HepG2 (cell line): Measurements from ENCODE around the gene SLC18A2. TPM values are rescaled to one million over a fixed set of nuclear protein-coding genes. Genes with fewer than 3 reads are reported as not detected.

Experiments
- ATAC-seq: fragments of 200-7000 bp; cut with Tn5 transposase; 3 replicates; pipeline ENCODE4 v1.9.1; 2020; ENCODE audit warnings: mild to moderate bottlenecking, moderate library complexity
- BruUV-seq: library from RNA; stranded (reverse); fragments of 400-500 nt; replicated peaks from 2 replicates; lab custom pipeline; 2021; lab: Mats Ljungman, UMichigan
- CTCF ChIA-PET: fragments of 300-600 bp; formaldehyde crosslinking; extraction: SDS; loops from one replicate; lab custom pipeline; 2021; ENCODE audit warnings: low total read pairs, inconsistent platforms, low intra/inter-chr PET ratio; lab: Yijun Ruan, JAX
- POLR2A ChIA-PET: fragments of 350-600 bp; sonication (Branson Sonifier 250); formaldehyde crosslinking; loops from one replicate; lab custom pipeline; 2020; ENCODE audit warnings: antibody characterized with exemption, inconsistent platforms; lab: Yijun Ruan, JAX
- DNase-seq: peaks from one replicate; pipeline ENCODE4 v3.0.0-alpha.2; 2015; ENCODE audit warnings: low spot score
- FAIRE-seq: peaks from 3 replicates; lab custom pipeline; 2011; peaks lifted over from hg19 to GRCh38; lab: Jason Lieb, UNC
- H2AFZ ChIP-seq: one replicate; pipeline ENCODE4 v1.6.1; 2011; ENCODE audit warnings: low read length, inconsistent platforms
- H3K27ac ChIP-seq: fragments of 300-600 bp; 3 replicates; pipeline ENCODE4 v1.8.0; 2011; ENCODE audit warnings: mixed run types, mild to moderate bottlenecking, mixed read lengths, low read length, inconsistent platforms; ENCODE audit not compliant: insufficient read depth; ENCODE audit errors: extremely low read length
- H3K27me3 ChIP-seq, 2 experiments: fragments of 200-600 bp in 1 of 2; 2 replicates in 1 of 2; 3 replicates in 1 of 2; pipeline versions ENCODE4 v1.6.0 to v1.8.0; 2011; ENCODE audit warnings: low read length in 2 of 2, mild to moderate bottlenecking in 2 of 2, moderate library complexity in 2 of 2, inconsistent platforms in 1 of 2; ENCODE audit not compliant: insufficient read depth in 2 of 2, control insufficient read depth in 1 of 2
- H3K36me3 ChIP-seq, 2 experiments: fragments of 200-600 bp in 1 of 2; replicated peaks in 1 of 2; 2 replicates in 1 of 2; 3 replicates in 1 of 2; pipeline versions ENCODE4 v1.5.1 to v1.8.0; 2011; ENCODE audit warnings: low read length in 2 of 2, inconsistent platforms in 1 of 2; ENCODE audit not compliant: insufficient read depth in 2 of 2, control insufficient read depth in 1 of 2
- H3K4me1 ChIP-seq: 2 replicates; pipeline ENCODE4 v1.5.1; 2012; ENCODE audit warnings: low read length, inconsistent platforms; ENCODE audit not compliant: insufficient read depth
- H3K4me2 ChIP-seq: 2 replicates; pipeline ENCODE4 v1.6.0; 2011; ENCODE audit warnings: low read depth, low read length, inconsistent platforms
- H3K4me3 ChIP-seq, 3 experiments: fragments of 200-600 bp in 1 of 3; sonication (generic), shearing (Covaris generic) in 1 of 3; replicated peaks in 1 of 3; 2 replicates each; pipeline ENCODE4 v1.5.1; 2011 to 2016; ENCODE audit warnings: low read length in 3 of 3, inconsistent platforms in 2 of 3, low read depth in 2 of 3, mild to moderate bottlenecking in 2 of 3, control low read depth in 1 of 3, mixed read lengths in 1 of 3; ENCODE audit not compliant: insufficient read depth in 1 of 3
- H3K79me2 ChIP-seq: one replicate; pipeline ENCODE4 v1.6.1; 2011; ENCODE audit warnings: low read length, inconsistent platforms; ENCODE audit not compliant: insufficient read depth
- H3K9ac ChIP-seq: 2 replicates; pipeline ENCODE4 v1.6.0; 2011; ENCODE audit warnings: mild to moderate bottlenecking, low read depth, low read length, inconsistent platforms; ENCODE audit not compliant: insufficient read depth
- H3K9me3 ChIP-seq: 2 replicates; pipeline ENCODE4 v1.5.1; 2012; ENCODE audit warnings: mild to moderate bottlenecking, low read length
- H4K20me1 ChIP-seq: 2 replicates; pipeline ENCODE4 v1.6.0; 2011; ENCODE audit warnings: inconsistent platforms, mild to moderate bottlenecking, low read length, moderate library complexity; ENCODE audit not compliant: insufficient read depth
- DMTF1 ChIP-seq: sonication (generic); formaldehyde crosslinking; IDR thresholded peaks from 2 replicates; pipeline ENCODE4 v1.4.0; 2020; ENCODE audit warnings: mild to moderate bottlenecking, missing genetic modification reagents
- HNF4A ChIP-seq: sonication (generic); formaldehyde crosslinking; IDR thresholded peaks from 2 replicates; pipeline ENCODE4 v1.4.0; 2020; ENCODE audit warnings: missing genetic modification reagents
- KLF15 ChIP-seq: sonication (generic); formaldehyde crosslinking; IDR thresholded peaks from 2 replicates; pipeline ENCODE4 v1.8.1; 2023; ENCODE audit warnings: borderline replicate concordance, mild to moderate bottlenecking, inconsistent platforms, missing genetic modification reagents, mixed read lengths
- KLF9 ChIP-seq: IDR thresholded peaks from 2 replicates; pipeline ENCODE4 v1.6.1; 2016; ENCODE audit warnings: low read depth
- NCOR1 ChIP-seq: fragments of 200-600 bp; sonication (generic); IDR thresholded peaks from 2 replicates; pipeline ENCODE4 v1.7.0; 2017; ENCODE audit warnings: antibody characterized with exemption, low read length, borderline replicate concordance
- PHF8 ChIP-seq: sonication (generic); formaldehyde crosslinking; IDR thresholded peaks from 2 replicates; pipeline ENCODE4 v1.5.0; 2020; ENCODE audit warnings: missing genetic modification reagents
- TRIM24 ChIP-seq: sonication (generic); formaldehyde crosslinking; IDR thresholded peaks from 2 replicates; pipeline ENCODE4 v1.8.0; 2022; ENCODE audit warnings: mild to moderate bottlenecking, missing genetic modification reagents
- ZHX2 ChIP-seq, 2 experiments: sonication (generic) in 1 of 2; formaldehyde crosslinking in 1 of 2; IDR thresholded peaks; 2 replicates each; pipeline versions ENCODE4 v1.6.1 to v1.9.0; 2014 to 2022; ENCODE audit warnings: antibody characterized with exemption in 1 of 2, borderline replicate concordance in 1 of 2, inconsistent platforms in 1 of 2, low read depth in 1 of 2, missing genetic modification reagents in 1 of 2
- ZNF543 ChIP-seq: sonication (generic); formaldehyde crosslinking; IDR thresholded peaks from 2 replicates; pipeline ENCODE4 v1.4.0; 2020; ENCODE audit warnings: mild to moderate bottlenecking, missing genetic modification reagents
- ZNF776 ChIP-seq: sonication (generic); formaldehyde crosslinking; IDR thresholded peaks from 2 replicates; pipeline ENCODE4 v1.4.0; 2020; ENCODE audit warnings: mild to moderate bottlenecking, missing genetic modification reagents
- WGBS: methylation state at CpG from one replicate; pipeline ENCODE4 v1.1.6; 2017; ENCODE audit warnings: low lambda C conversion rate; 5-methylcytosine and 5-hydroxymethylcytosine counted together
- in situ Hi-C: cut with HindIII; loops from 2 replicates; pipeline ENCODE4 v1.10.0; 2017; ENCODE audit warnings: low pct_unique_long_range_greater_than_20kb; ENCODE audit not compliant: extremely low pct_ligation_motif_present
- intact Hi-C: fragments of 100-400 bp; cut with micrococcal nuclease; formaldehyde crosslinking; loops from one replicate; pipeline ENCODE4 v1.10.0; 2022; ENCODE audit not compliant: unreplicated experiment
- polyA plus RNA-seq, 8 experiments: library from polyadenylated mRNA; depleted of rRNA in 3 of 8; stranded (reverse) in 7 of 8; unstranded in 1 of 8; fragments of >200 nt; fragmentation: Illumina TruSeq in 4 of 8; extraction: Trizol in 4 of 8; gene quantifications; 2 replicates each; pipeline versions ENCODE4 v1.2.1 to v1.2.3, GENCODE V29; 2011 to 2016; ENCODE audit warnings: low read depth in 4 of 8, missing spikeins in 1 of 8, mixed read lengths in 1 of 8; ENCODE audit not compliant: insufficient read depth in 1 of 8
- total RNA-seq, 5 experiments: library from RNA; depleted of rRNA; stranded (reverse); fragments of >200 nt; fragmentation: Illumina TruSeq; extraction: Trizol; gene quantifications; 2 replicates each; pipeline ENCODE4 v1.2.3, GENCODE V29; 2016; ENCODE audit warnings: low read depth in 1 of 5

SLC18A2 gene
- total and polyA plus RNA-seq, 2 of the 13 experiments (the other 11 are each of a cell fraction or from before 2014, with no cell fraction given): not detected

DNA sequence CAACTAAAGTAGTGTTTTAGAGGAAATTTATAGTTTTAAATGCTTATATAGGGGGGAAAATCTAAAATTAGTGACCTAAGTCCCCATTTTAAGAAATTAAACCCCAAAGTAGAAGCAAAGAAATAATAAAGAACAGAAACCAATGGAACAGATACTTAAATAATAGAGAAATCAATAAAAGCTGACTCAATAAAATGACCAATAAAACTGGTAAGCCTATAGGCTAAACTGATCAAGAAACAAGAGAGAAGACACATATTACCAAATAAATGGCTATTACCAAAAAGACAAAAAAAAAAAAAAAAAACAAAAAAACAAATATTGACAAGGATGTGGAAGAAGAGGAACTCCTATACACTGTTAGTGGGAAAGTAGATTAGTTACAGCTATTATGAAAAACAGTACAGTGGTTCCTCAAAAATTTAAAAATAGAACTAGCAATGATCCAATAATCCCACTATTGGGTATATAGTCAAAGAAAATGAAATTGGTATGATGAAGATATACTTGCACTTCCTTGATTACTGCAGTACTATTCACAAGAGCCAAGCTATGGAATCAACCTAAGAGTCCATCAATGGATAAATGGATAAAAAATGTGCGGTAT lies 53.2 kb downstream of the SLC18A2 start:
- ChIA-PET POLR2A (no interaction called here), CTCF (no interaction called here)
- Histone ChIP-seq H4K20me1 (no peaks in the 10 kb centered on the region), H3K9me3 (no peaks in the 10 kb centered on the region), H2AFZ (no peak overlapping the region), H3K36me3 (peaks cover 3 to 10% of the 10 kb centered on the region in 2 experiments), H3K9ac (no peak overlapping the region)
- BruUV-seq: no TSS peak
- FAIRE-seq: no peak
- in situ Hi-C loops: no loop called here
- DNase-seq: no peak
- TF ChIP-seq NCOR1 (no peak), ZNF776 (CRISPR knock-in tag) (no peak), ZNF543 (CRISPR knock-in tag) (no peak), HNF4A (CRISPR knock-in tag) (no peak), PHF8 (CRISPR knock-in tag) (no peak), KLF15 (CRISPR knock-in tag) (no peak), KLF9 (no peak), DMTF1 (no peak), ZHX2 (IDR thresholded peaks at IDR 0.05; ENCODE audit: low read depth) (no peak), ZHX2 (CRISPR knock-in tag; IDR thresholded peaks at IDR 0.05; ENCODE audit: borderline replicate concordance) (no peak), TRIM24 (CRISPR knock-in tag) (no peak)
- TF ChIP-seq, all 625 proteins: peak for 0
- H3K4me1 ChIP-seq: no peaks in the 10 kb centered on the region
- H3K4me3 ChIP-seq: no peak overlapping the region
- 97% methylated on average over 1 of the region's 1 CpG for WGBS
- no peak overlapping the region for H3K4me2 ChIP-seq
- no peak overlapping the region for H3K27ac ChIP-seq
- intact Hi-C loops: no loop called here
- peaks cover 3% of the 10 kb centered on the region for H3K79me2 ChIP-seq
- H3K27me3 ChIP-seq: no peaks in the 10 kb centered on the region
- no peak for ATAC-seq
